ENCODE results near the gene IFNGR1. TPM values are rescaled to one million over a fixed set of nuclear protein-coding genes. Genes with fewer than 3 reads are reported as not detected.

IFNGR1 gene
- total and polyA plus RNA-seq, 8 donors = 70.9 to 171 (median 76.7) TPM

GRCh38 chr6:137175157-137175867 is 43.9 kb downstream of the IFNGR1 start:
- H3K9me3 ChIP-seq = peaks cover 0 to 4% of the 10 kb centered on the region in 2 donors
- no peak overlapping the region for H3K27ac ChIP-seq
- TF ChIP-seq CTCF (IDR thresholded peaks at IDR 0.05) = no peak
- no peaks in the 10 kb centered on the region for H3K27me3 ChIP-seq
- no peaks in the 10 kb centered on the region for H3K4me1 ChIP-seq
- intact Hi-C loops (cut with DNase I) = no loop called here
- ATAC-seq = no peak
- no peak for DNase-seq
- no peak overlapping the region for H3K4me3 ChIP-seq
- no peaks in the 10 kb centered on the region for H3K36me3 ChIP-seq

GRCh38 chr6:137173501-137173900 is 45.7 kb downstream of the IFNGR1 start, which contains the start of gene IL22RA2:
TSS of gene IL22RA2 (minus strand) at chr6:137173644. CDS start at chr6:137161749, 11,895 bp downstream.
- no peaks in the 10 kb centered on the region for H3K36me3 ChIP-seq
- H3K9me3 ChIP-seq = no peaks in the 10 kb centered on the region
- H3K4me1 ChIP-seq = no peaks in the 10 kb centered on the region
- no peaks in the 10 kb centered on the region for H3K27me3 ChIP-seq
- H3K27ac ChIP-seq = no peak within 1 kb of the TSS
- no peak within 1 kb of the TSS for H3K4me3 ChIP-seq
- DNase-seq = no peak
- TF ChIP-seq CTCF (IDR thresholded peaks at IDR 0.05) = no peak
- intact Hi-C loops (cut with DNase I) = no loop called here
- ATAC-seq = no peak

- no peak for DNase-seq
- no peaks in the 10 kb centered on the region for H3K9me3 ChIP-seq
- no peak for TF ChIP-seq CTCF (IDR thresholded peaks at IDR 0.05)
- no peaks in the 10 kb centered on the region for H3K4me1 ChIP-seq
- no peak for ATAC-seq
- H3K27me3 ChIP-seq = no peaks in the 10 kb centered on the region
- no peaks in the 10 kb centered on the region for H3K36me3 ChIP-seq
- H3K4me3 ChIP-seq = no peak overlapping the region
- intact Hi-C loops (cut with DNase I) = no loop called here
- no peak overlapping the region for H3K27ac ChIP-seq
Measured at GRCh38 chr6:137172734-137173431, 46.3 kb downstream of the IFNGR1 start.

GRCh38 chr6:137171824-137172733 is 47.1 kb downstream of the IFNGR1 start:
- intact Hi-C loops (cut with DNase I) = no loop called here
- DNase-seq (no peak), ATAC-seq (no peak)
- H3K36me3 ChIP-seq = no peaks in the 10 kb centered on the region
- H3K27me3 ChIP-seq = no peaks in the 10 kb centered on the region
- H3K27ac ChIP-seq = no peak overlapping the region
- no peak overlapping the region for H3K4me3 ChIP-seq
- no peaks in the 10 kb centered on the region for H3K9me3 ChIP-seq
- no peak for TF ChIP-seq CTCF (IDR thresholded peaks at IDR 0.05)
- H3K4me1 ChIP-seq = peaks cover 0 to 4% of the 10 kb centered on the region in 2 donors

GRCh38 chr6:137171053-137171374 is 48.2 kb downstream of the IFNGR1 start:
- H3K4me1 ChIP-seq = peaks cover 0 to 14% of the 10 kb centered on the region in 2 donors
- no peak for TF ChIP-seq CTCF (IDR thresholded peaks at IDR 0.05)
- intact Hi-C loops (cut with DNase I) = no loop called here
- H3K36me3 ChIP-seq = no peaks in the 10 kb centered on the region
- H3K4me3 ChIP-seq = no peak overlapping the region
- no peak for ATAC-seq
- no peak overlapping the region for H3K27ac ChIP-seq
- no peaks in the 10 kb centered on the region for H3K27me3 ChIP-seq
- DNase-seq = no peak
- H3K9me3 ChIP-seq = no peaks in the 10 kb centered on the region

All from left lung (tissue), 10 donors.